GM12878 (cell line): ENCODE measurements around the gene SPPL2B.

ENCODE experiments used
- CTCF ChIP-seq, 3 experiments: IDR thresholded peaks in 2 of 3; conservative IDR thresholded peaks in 1 of 3; 2 replicates each; pipeline ENCODE4 v1.5.1; 2011; ENCODE audit warnings: low read depth in 3 of 3, low read length in 3 of 3, mild to moderate bottlenecking in 3 of 3, control low read depth in 2 of 3, moderate library complexity in 2 of 3, inconsistent platforms in 1 of 3, mixed read lengths in 1 of 3; ENCODE audit not compliant: control insufficient read depth in 2 of 3, insufficient read depth in 1 of 3; ENCODE audit errors: extremely low read depth in 1 of 3
- EP300 ChIP-seq, 2 experiments: fragments of 150-350 bp in 1 of 2; IDR thresholded peaks; 2 replicates each; pipeline ENCODE4 v1.6.1; 2011 to 2012; ENCODE audit warnings: low read depth in 2 of 2, low read length in 2 of 2, borderline replicate concordance in 1 of 2, improper control_type of control experiment in 1 of 2, inconsistent platforms in 1 of 2; ENCODE audit not compliant: control insufficient read depth in 1 of 2
- HCFC1 ChIP-seq: fragments of 150-350 bp; IDR thresholded peaks from 2 replicates; pipeline ENCODE4 v1.6.1; 2014; ENCODE audit warnings: low read length
- MXI1 ChIP-seq: fragments of 150-350 bp; IDR thresholded peaks from 2 replicates; pipeline ENCODE4 v1.6.1; 2011; ENCODE audit warnings: low read depth, mild to moderate bottlenecking, inconsistent platforms, low read length, improper control_type of control experiment
- PML ChIP-seq: IDR thresholded peaks from 2 replicates; pipeline ENCODE4 v1.6.1; 2012; ENCODE audit warnings: low read length, inconsistent platforms
- RAD21 ChIP-seq: IDR thresholded peaks from 2 replicates; pipeline ENCODE4 v1.6.1; 2011; ENCODE audit warnings: mild to moderate bottlenecking, low read depth, low read length, moderate library complexity; ENCODE audit not compliant: insufficient read depth
- SMAD1 ChIP-seq: fragments of 450-650 bp; IDR thresholded peaks from 2 replicates; pipeline ENCODE4 v1.6.1; 2018; ENCODE audit warnings: mild to moderate bottlenecking, low read depth; ENCODE audit not compliant: partially characterized antibody
- TF ChIP-seq, protein P1 (sequence below): IDR thresholded peaks from 2 replicates; pipeline ENCODE4 v1.6.1; 2011; ENCODE audit warnings: low read depth, low read length, improper control_type of control experiment, borderline replicate concordance

- TF ChIP-seq, protein P1, sequence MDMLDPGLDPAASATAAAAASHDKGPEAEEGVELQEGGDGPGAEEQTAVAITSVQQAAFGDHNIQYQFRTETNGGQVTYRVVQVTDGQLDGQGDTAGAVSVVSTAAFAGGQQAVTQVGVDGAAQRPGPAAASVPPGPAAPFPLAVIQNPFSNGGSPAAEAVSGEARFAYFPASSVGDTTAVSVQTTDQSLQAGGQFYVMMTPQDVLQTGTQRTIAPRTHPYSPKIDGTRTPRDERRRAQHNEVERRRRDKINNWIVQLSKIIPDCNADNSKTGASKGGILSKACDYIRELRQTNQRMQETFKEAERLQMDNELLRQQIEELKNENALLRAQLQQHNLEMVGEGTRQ, result no peak
- TF ChIP-seq PML (no peak), HCFC1 (no peak), CTCF (IDR thresholded peaks at IDR 0.05 in 2 of 3, conservative IDR thresholded peaks at IDR 0.05 in 1 of 3; ENCODE audit: control insufficient read depth in 2 of 3, extremely low read depth in 1 of 3, insufficient read depth in 1 of 3, low read depth in 3 of 3, low read length in 3 of 3) (no peak), MXI1 (peak; percentile 18; the same call in 1 of the 2 replicates), EP300 (IDR thresholded peaks at IDR 0.05; ENCODE audit: borderline replicate concordance in 1 of 2, control insufficient read depth in 1 of 2, low read depth in 2 of 2, low read length in 2 of 2) (peak; percentile 53 to 55; a peak in 2 of 4 replicates), SMAD1 (no peak), RAD21 (no peak)
Measured at GRCh38 chr19:2289714-2290435, 38.6 kb upstream of the SPPL2B start.
